Gastroesophageal sphincter (tissue), 3 donors: ENCODE data around the gene NAPSA.

Source experiments
- CTCF ChIP-seq, 4 experiments: fragments of 200-600 bp in 2 of 4; fragments of 450-650 bp in 2 of 4; sonication (generic) in 1 of 4; IDR thresholded peaks; one replicate each; pipeline ENCODE4 v1.5.1; 2017 to 2019; ENCODE audit warnings: antibody characterized with exemption in 4 of 4, mild to moderate bottlenecking in 2 of 4, moderate library complexity in 2 of 4
- EP300 ChIP-seq: sonication (generic); formaldehyde crosslinking; IDR thresholded peaks from one replicate; pipeline ENCODE4 v1.6.1; 2017; ENCODE audit warnings: antibody characterized with exemption, mild to moderate bottlenecking
- POLR2A ChIP-seq, 2 donors: fragments of 450-650 bp; IDR thresholded peaks; one replicate each; pipeline ENCODE4 v1.6.1; 2017; ENCODE audit warnings: antibody characterized with exemption in 2 of 2, mild to moderate bottlenecking in 2 of 2, moderate library complexity in 1 of 2

GRCh38 chr19:50325310-50326100, 39.9 kb downstream of the NAPSA start:
- TF ChIP-seq EP300 (no peak), POLR2A (IDR thresholded peaks at IDR 0.05) (no peak), CTCF (IDR thresholded peaks at IDR 0.05) (no peak)
